Heart left ventricle (tissue), 13 donors: ENCODE data around the gene ITGB4.

Source experiments
- POLR2A ChIP-seq, 2 donors: fragments of 450-650 bp; IDR thresholded peaks; one replicate each; pipeline ENCODE4 v1.6.1; 2017; ENCODE audit warnings: antibody characterized with exemption in 2 of 2, mild to moderate bottlenecking in 2 of 2, moderate library complexity in 2 of 2
- TF ChIP-seq, protein P1 (sequence below), 12 donors: fragments of 200-600 bp; sonication (generic) in 4 of 12; IDR thresholded peaks; one replicate each; pipeline versions ENCODE4 v1.5.0 to v1.8.0; 2018 to 2022; ENCODE audit warnings: antibody characterized with exemption in 12 of 12, mild to moderate bottlenecking in 5 of 12
- donor health status: ischemic (EF 13 %, LVEDD 7.1; RV severe dilation, severe dysfunction).
- donor health status: DM: no; HTN: yes; CAD: no.
- donor health status: DM: no; HTN: no; CAD: no.
- donor health status: ischemic (EF 25% LVEDD 6.9; RV normal size, moderate dysfunction).
- donor health status: ischemic (EF 25% LVEDD 5.7; RV mildly dilated, moderate dysfunction).
- donor health status: ischemic (EF 35%, LVEDD 5.7; RV mildly dilated, moderate dysfunction).
- donor health status: nonischemic (EF 11% LVEDD 7.7; RV severe dilation, severe dysfunction).
- donor health status: DM: yes; HTN: yes; CAD: no.
- donor health status: PGD.
- donor health status: ischemic (EF 29% LVEDD 5.4; RV normal size, mild dysfunction).
- donor health status: nonischemic (EF 23%, LVEDD 6.1; RV moderate dilation, normal function).

DNA sequence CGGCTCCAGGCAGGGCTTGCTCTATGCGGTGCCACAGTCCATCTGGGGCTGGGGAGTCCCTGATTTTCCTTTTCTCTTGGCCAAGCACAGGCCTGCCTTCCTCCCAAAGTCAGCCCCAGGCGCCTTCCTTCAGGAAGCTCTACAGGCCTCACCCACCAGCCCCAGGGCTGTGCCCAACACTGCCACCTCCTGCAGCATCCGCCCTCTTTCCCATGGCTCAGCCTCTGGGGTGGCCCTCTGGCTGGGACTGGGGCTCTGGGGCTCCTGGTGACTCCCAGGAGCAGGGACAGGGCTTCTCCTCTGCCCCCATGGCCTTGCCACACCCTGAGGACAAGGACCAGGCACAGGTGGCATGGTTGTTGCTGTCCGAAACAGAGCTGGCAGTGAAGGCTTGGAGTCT lies 817 bp downstream of the ITGB4 start:
- TF ChIP-seq, protein P1, sequence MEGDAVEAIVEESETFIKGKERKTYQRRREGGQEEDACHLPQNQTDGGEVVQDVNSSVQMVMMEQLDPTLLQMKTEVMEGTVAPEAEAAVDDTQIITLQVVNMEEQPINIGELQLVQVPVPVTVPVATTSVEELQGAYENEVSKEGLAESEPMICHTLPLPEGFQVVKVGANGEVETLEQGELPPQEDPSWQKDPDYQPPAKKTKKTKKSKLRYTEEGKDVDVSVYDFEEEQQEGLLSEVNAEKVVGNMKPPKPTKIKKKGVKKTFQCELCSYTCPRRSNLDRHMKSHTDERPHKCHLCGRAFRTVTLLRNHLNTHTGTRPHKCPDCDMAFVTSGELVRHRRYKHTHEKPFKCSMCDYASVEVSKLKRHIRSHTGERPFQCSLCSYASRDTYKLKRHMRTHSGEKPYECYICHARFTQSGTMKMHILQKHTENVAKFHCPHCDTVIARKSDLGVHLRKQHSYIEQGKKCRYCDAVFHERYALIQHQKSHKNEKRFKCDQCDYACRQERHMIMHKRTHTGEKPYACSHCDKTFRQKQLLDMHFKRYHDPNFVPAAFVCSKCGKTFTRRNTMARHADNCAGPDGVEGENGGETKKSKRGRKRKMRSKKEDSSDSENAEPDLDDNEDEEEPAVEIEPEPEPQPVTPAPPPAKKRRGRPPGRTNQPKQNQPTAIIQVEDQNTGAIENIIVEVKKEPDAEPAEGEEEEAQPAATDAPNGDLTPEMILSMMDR (IDR thresholded peaks at IDR 0.05), result no peak
- TF ChIP-seq POLR2A (IDR thresholded peaks at IDR 0.05), result no peak
